HL-60 (cell line): ENCODE results near the gene DNASE1L3.

Experiments
- CTCF ChIP-seq: IDR thresholded peaks from one replicate; pipeline ENCODE4 v1.5.1; 2011; ENCODE audit warnings: low read length, control low read depth, inconsistent platforms; ENCODE audit not compliant: insufficient read depth
- POLR2AphosphoS5 ChIP-seq: IDR thresholded peaks from 2 replicates; pipeline ENCODE4 v1.6.1; 2012; ENCODE audit warnings: low read depth
- TF ChIP-seq, protein P1 (sequence below): IDR thresholded peaks from 2 replicates; pipeline ENCODE4 v1.6.1; 2012; ENCODE audit warnings: low read depth; ENCODE audit not compliant: insufficient replicate concordance

GRCh38 chr3:58152225-58153015 is 58.4 kb downstream of the DNASE1L3 start:
- TF ChIP-seq, protein P1, sequence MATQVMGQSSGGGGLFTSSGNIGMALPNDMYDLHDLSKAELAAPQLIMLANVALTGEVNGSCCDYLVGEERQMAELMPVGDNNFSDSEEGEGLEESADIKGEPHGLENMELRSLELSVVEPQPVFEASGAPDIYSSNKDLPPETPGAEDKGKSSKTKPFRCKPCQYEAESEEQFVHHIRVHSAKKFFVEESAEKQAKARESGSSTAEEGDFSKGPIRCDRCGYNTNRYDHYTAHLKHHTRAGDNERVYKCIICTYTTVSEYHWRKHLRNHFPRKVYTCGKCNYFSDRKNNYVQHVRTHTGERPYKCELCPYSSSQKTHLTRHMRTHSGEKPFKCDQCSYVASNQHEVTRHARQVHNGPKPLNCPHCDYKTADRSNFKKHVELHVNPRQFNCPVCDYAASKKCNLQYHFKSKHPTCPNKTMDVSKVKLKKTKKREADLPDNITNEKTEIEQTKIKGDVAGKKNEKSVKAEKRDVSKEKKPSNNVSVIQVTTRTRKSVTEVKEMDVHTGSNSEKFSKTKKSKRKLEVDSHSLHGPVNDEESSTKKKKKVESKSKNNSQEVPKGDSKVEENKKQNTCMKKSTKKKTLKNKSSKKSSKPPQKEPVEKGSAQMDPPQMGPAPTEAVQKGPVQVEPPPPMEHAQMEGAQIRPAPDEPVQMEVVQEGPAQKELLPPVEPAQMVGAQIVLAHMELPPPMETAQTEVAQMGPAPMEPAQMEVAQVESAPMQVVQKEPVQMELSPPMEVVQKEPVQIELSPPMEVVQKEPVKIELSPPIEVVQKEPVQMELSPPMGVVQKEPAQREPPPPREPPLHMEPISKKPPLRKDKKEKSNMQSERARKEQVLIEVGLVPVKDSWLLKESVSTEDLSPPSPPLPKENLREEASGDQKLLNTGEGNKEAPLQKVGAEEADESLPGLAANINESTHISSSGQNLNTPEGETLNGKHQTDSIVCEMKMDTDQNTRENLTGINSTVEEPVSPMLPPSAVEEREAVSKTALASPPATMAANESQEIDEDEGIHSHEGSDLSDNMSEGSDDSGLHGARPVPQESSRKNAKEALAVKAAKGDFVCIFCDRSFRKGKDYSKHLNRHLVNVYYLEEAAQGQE: no peak
- TF ChIP-seq CTCF (no peak), POLR2AphosphoS5 (no peak)
